Neutrophil (primary cell): Measurements from ENCODE around the gene MINDY4B.

Source experiments
- H3K27ac ChIP-seq: fragments of 200-600 bp; sonication (generic); 2 replicates; pipeline ENCODE4 v1.5.1; 2016; ENCODE audit warnings: mild to moderate bottlenecking, moderate library complexity
- H3K27me3 ChIP-seq: fragments of 200-600 bp; sonication (generic); 2 replicates; pipeline ENCODE4 v1.6.0; 2016; ENCODE audit warnings: mild to moderate bottlenecking
- H3K36me3 ChIP-seq: fragments of 200-600 bp; sonication (generic); 2 replicates; pipeline ENCODE4 v1.5.1; 2017
- H3K4me1 ChIP-seq, 2 experiments: fragments of 200-600 bp in 1 of 2; sonication (generic) in 1 of 2; 1 replicate in 1 of 2; 2 replicates in 1 of 2; pipeline versions ENCODE4 v1.5.1 to v1.6.1; 2013 to 2016; ENCODE audit warnings: low read depth in 1 of 2, low read length in 1 of 2, mild to moderate bottlenecking in 1 of 2, moderate library complexity in 1 of 2; ENCODE audit not compliant: control insufficient read depth in 1 of 2, insufficient read depth in 1 of 2
- H3K4me3 ChIP-seq, 2 experiments: fragments of 200-600 bp in 1 of 2; sonication (generic) in 1 of 2; 1 replicate in 1 of 2; 2 replicates in 1 of 2; pipeline ENCODE4 v1.5.1; 2013 to 2016; ENCODE audit warnings: low read depth in 1 of 2, low read length in 1 of 2, mild to moderate bottlenecking in 1 of 2, moderate library complexity in 1 of 2
- H3K9me3 ChIP-seq: fragments of 200-600 bp; sonication (generic); 2 replicates; pipeline ENCODE4 v1.5.1; 2016
- CTCF ChIP-seq: fragments of 200-600 bp; sonication (generic); IDR thresholded peaks from 2 replicates; pipeline ENCODE4 v1.5.1; 2016; ENCODE audit warnings: antibody characterized with exemption

The MINDY4B gene

GRCh38 chr3:150905339-150905738 is at the start of gene MINDY4B:
Gene MINDY4B (minus strand): TSS chr3:150905439. CDS start chr3:150905439, 0 bp downstream.
- no peak within 1 kb of the TSS for H3K4me3 ChIP-seq
- no peaks in the 10 kb centered on the region for H3K27me3 ChIP-seq
- TF ChIP-seq CTCF = no peak
- no peak within 1 kb of the TSS for H3K27ac ChIP-seq
- H3K36me3 ChIP-seq = no peaks in the 10 kb centered on the region
- peaks cover 0 to under 1% of the 10 kb centered on the region in 2 experiments for H3K4me1 ChIP-seq
- no peaks in the 10 kb centered on the region for H3K9me3 ChIP-seq

GRCh38 chr3:150951923-150952322 is 46.7 kb upstream of the MINDY4B start:
- Histone ChIP-seq H3K4me3 (no peak overlapping the region), H3K36me3 (no peaks in the 10 kb centered on the region)
- no peak for TF ChIP-seq CTCF

GRCh38 chr3:150945226-150946032 is 40.2 kb upstream of the MINDY4B start:
- no peak overlapping the region for H3K4me3 ChIP-seq
- peaks cover 0 to 14% of the 10 kb centered on the region in 2 experiments for H3K4me1 ChIP-seq
- no peaks in the 10 kb centered on the region for H3K36me3 ChIP-seq
- no peak for TF ChIP-seq CTCF
- H3K27ac ChIP-seq = no peak overlapping the region
- no peaks in the 10 kb centered on the region for H3K9me3 ChIP-seq
- no peaks in the 10 kb centered on the region for H3K27me3 ChIP-seq

More at GRCh38 chr3:150951923-150952322, 46.7 kb upstream of the MINDY4B start:
- Histone ChIP-seq H3K27me3 (no peaks in the 10 kb centered on the region), H3K27ac (no peak overlapping the region), H3K4me1 (peaks cover 0 to 4% of the 10 kb centered on the region in 2 experiments), H3K9me3 (no peaks in the 10 kb centered on the region)

- Histone ChIP-seq H3K4me3 (no peak overlapping the region), H3K9me3 (no peaks in the 10 kb centered on the region), H3K27me3 (no peaks in the 10 kb centered on the region), H3K36me3 (no peaks in the 10 kb centered on the region), H3K4me1 (peaks cover 0 to 14% of the 10 kb centered on the region in 2 experiments), H3K27ac (no peak overlapping the region)
- TF ChIP-seq CTCF = no peak
Observed at GRCh38 chr3:150942221-150942620, 37.0 kb upstream of the MINDY4B start.

- Histone ChIP-seq H3K36me3 (no peaks in the 10 kb centered on the region), H3K27me3 (no peaks in the 10 kb centered on the region), H3K9me3 (no peaks in the 10 kb centered on the region), H3K4me3 (no peak overlapping the region), H3K27ac (no peak overlapping the region), H3K4me1 (no peaks in the 10 kb centered on the region)
- no peak for TF ChIP-seq CTCF
Observed at GRCh38 chr3:150936693-150937092, 31.5 kb upstream of the MINDY4B start.
